Activated T-helper 1 cell treated with anti-CD3 and anti-CD28 coated beads, Interleukin-2, amount 50 U/mL, for 16 hours (primary cell): Measurements from ENCODE around the gene NUP214.
"Not testable (repeated sequence)": the region's sequence is repeated elsewhere in the genome, so short reads cannot be mapped to it uniquely, and the experiment has no call there.

Experiments used
- DNase-seq, 2 donors: peaks; one replicate each; pipeline ENCODE4 v3.0.0-alpha.2; 2020; ENCODE audit warnings: low read depth in 1 of 2, low spot score in 1 of 2

The NUP214 gene

DNA sequence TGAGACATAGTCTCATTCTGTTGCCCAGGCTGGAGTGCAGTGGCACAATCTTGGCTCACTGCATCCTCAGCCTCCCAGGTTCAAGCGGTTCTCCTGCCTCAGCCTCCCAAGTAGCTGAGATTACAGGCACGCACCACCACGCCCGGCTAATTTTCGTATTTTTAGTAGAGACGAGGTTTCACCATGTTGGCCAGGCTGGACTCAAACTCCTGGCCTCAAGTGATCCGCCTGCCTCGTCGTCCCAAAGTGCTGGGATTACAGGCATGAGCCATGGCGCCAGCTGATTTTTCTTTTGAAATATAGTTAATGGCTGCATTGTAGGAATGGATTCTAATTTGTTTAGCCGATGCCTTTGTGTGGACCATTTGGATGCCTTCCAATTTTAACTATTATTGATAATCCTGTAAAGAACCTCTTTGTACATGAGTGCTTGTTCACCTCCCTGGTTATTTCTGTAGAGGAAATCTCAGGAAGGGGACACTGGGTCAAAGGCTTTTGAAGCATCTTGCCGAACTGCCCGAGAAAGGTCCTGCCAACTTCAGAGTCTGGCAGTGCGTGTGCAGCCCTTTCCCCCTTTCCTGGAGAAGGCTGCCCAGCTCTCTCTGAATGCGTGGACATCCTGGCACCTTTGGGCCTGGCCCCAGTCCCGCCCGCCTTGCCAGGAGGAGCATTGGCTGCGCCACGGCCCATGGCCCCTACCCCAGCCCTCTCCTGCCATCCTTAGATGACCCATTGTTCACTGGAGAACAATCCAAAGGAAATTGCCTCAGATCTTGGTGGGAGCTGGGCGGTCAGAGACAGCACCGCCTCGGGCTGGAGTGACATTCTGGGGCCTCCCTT lies 8.9 kb upstream of the NUP214 start:
- DNase-seq = no peak

DNA sequence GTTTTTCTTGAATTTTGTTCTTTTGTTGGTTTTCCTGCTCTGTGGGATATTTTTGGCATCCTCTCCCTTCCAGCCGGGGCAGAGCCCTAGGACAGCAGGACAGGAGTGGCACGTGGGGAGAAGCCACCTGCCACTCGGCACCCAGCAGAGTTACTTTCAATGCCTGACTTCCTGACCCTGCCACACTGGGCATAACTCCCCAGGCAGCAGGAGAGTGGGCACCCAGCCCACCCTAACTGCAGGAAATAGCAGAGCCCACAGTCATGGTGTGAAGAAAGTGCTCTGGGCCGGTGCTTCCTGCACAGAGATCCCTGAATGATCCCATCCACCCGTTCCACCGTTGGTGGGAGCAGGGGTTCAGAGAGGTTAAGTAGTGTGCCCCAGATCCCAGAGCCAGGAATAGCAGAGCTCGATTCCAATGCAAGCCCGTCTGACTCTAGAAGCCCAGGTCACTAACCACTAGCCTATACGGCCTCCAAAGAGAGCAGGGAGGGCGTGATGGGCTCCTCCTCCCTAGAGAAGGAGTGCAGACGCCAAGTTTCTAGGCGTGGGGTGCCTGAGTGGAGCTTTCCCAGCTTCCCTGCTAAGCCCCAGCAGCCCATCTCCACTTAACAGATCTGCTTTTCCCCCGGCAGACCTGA lies 8.1 kb upstream of the NUP214 start:
- no peak for DNase-seq

DNA sequence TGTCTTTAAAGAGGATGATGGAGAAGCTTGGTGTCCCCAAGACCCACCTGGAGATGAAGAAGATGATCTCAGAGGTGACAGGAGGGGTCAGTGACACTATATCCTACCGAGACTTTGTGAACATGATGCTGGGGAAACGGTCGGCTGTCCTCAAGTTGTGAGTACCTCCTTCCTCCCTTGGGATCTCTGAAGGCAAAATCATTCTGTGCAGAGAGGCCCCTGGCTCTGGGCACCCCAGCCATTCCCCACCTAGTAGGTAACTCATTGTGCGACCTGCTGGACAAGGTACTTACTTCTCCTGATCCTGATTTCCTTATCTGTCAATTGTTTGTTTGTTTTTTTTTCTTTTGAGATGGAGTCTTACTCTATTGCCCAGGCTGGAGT lies 7.6 kb upstream of the NUP214 start:
- DNase-seq = no peak

DNA sequence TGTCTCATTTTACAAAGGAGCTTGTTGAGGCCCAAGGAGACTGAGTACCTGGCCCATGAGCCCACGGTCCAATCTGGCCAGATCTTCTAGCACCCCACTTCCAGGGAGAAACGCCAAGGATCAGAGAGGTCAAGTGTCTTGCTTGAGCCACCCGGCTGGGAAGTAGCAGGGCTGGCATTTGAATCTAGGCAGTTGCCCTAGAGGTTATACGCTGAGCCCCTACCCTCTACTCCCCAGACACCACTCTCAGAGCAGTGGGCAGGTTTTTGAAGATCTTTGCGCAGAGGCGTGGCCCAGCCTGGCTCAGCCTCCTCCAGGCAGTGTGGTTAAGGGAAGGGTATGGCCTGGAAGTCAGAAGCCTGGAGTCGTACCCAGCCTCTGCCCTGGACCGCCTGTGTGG lies 5.8 kb upstream of the NUP214 start:
- no peak for DNase-seq

DNA sequence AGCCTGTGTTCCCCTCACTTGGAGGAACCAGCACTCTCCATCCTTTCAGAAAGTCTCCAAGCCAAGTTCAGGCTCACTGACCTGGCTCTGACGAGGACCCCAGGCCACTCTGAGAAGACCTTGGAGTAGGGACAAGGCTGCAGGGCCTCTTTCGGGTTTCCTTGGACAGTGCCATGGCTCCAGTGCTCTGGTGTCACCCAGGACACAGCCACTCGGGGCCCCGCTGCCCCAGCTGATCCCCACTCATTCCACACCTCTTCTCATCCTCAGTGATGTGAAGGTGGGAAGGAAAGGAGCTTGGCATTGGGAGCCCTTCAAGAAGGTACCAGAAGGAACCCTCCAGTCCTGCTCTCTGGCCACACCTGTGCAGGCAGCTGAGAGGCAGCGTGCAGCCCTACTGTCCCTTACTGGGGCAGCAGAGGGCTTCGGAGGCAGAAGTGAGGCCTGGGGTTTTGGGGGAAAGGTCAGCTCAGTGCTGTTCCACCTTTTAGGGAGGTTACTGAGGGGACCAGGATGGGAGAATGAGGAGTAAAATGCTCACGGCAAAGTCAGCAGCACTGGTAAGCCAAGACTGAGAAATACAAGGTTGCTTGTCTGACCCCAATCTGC lies 4.7 kb upstream of the NUP214 start:
- no peak for DNase-seq

DNA sequence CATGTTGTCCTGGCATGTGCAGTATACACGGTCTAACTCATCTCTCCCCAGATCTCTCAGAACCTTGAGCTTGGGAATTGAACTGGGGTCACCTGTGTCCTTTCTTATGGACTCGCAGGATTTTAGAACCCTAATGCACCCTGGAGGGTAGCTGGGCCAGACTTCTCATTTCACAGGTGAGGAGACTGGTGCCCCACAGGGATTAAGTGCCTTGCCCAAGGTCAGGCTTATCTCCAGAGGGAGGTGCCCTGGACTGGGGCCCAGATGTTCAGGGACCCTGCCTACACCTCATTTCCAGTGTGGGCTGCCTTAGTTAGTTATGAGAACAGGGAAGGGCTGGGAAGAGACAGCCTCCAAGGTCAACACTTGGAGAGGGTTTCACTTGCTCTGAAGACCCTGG lies 4.0 kb upstream of the NUP214 start:
- DNase-seq = no peak

DNA sequence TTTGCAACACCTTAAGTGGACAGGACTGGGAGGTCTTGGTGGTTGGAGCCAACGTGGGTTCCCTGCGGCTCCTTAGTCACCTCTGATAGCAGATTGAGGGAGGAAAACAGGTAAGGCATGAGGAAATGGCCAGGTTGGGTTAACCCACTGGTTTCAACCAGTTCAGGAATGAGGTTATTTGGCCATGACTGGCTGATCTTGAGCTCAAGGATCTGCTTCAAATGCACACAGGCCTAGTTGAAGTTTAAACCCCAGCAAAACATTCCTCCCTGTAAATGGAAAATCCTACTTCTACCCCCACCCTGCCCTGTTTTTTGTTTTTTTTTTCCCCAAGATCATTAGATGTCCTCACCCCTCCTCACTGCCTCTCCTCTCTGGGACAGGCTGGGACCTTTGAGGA lies 3.2 kb upstream of the NUP214 start:
- DNase-seq = no peak

DNA sequence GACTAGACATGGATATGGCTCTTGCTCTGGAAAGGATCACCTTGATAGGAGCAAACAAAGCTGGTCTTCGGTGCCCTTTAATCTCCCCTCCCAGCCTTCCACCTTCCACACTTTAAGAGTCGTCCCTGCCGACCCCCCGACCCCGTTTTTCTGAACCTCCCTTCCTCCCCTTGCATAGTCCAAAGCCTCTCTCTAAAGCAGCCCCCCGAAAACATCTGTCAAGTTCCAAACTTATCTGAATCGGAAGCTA lies 423 bp upstream of the NUP214 start:
- DNase-seq = no peak

DNA sequence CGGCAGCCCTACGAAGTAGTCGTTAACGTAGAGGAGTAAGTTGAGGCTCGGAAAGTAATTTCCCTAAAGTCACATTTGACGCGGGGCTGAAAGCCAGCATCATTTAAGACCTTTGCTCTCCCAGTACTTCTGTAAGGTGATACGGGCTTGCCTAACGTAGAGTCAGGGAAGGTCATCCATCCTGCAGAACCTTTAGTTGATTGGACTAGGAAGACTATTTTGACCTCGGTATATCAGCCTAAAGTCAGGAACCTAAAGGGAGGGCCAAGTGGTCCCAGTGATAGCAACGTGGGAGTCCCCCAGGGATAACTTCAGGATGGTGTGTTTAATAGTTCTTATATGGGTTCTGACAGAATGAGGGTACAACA lies 657 bp downstream of the NUP214 start:
- no peak for DNase-seq

DNA sequence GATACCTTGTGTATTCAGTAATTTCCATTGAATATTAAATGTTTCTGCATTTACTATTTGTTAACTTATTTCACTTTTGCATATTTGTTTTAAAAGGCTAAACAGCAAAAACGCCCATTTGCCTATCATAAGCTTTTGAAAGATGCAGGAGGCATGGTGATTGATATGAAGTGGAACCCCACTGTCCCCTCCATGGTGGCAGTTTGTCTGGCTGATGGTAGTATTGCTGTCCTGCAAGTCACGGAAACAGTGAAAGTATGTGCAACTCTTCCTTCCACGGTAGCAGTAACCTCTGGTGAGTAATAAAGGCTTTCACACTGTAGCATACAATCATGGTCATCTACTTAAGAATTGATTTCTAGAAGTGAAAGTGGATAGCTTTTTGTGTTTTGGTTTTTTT lies 3.8 kb downstream of the NUP214 start:
- DNase-seq = no peak

DNA sequence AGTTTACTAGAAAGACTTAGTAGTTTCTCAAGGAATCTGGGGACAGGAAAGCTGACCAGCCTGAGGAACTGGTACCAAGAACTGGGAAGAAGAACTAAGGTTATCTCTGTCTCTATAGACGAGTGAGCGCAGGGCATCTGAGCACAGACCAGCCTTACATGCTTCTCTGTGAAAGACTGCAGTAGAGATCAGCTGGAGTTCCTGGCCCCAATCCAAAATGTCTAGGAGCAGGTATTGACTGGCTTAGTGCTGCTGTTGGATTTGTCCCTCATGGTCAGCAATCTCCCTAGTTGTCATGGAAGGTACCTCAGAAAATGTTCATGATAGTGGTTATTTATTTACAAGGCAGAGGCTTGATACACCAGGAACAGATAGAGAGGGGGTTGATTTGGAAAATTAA lies 13.3 kb downstream of the NUP214 start:
- DNase-seq = no peak

DNA sequence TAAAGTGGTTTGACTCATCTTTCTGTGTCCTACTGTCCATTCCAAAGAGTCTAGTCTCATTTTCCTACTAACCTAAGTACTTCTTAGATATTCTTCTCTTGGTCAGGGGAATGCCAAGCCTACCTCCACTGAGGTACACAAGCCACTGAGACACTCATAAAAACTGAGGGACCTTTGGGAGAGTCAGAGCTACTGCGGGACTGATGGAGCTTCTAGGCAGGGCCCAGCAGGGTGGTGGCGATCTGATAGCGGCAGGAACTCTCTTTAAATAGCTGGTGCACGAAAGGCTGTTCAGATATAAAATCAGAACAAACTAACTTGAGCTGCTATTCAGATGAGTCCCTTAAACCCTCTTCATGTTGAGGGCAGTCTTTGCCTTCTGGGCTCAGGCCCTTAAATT lies 14.7 kb downstream of the NUP214 start:
- DNase-seq = no peak

DNA sequence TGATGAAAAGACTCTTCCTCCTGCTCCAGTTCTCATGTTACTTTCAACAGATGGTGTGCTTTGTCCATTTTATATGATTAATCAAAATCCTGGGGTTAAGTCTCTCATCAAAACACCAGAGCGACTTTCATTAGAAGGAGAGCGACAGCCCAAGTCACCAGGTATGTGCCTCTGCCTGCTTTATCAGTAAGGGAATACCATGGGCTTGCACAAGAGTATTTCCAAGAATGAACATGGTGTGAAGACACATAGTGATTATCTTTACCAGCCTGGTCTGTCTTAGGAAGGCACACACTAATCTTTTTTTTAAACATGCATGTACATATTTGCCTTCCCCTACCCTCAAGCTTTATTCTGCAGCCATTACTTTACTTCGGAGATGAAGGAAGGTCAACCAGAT lies 15.2 kb downstream of the NUP214 start:
- DNase-seq = no peak

DNA sequence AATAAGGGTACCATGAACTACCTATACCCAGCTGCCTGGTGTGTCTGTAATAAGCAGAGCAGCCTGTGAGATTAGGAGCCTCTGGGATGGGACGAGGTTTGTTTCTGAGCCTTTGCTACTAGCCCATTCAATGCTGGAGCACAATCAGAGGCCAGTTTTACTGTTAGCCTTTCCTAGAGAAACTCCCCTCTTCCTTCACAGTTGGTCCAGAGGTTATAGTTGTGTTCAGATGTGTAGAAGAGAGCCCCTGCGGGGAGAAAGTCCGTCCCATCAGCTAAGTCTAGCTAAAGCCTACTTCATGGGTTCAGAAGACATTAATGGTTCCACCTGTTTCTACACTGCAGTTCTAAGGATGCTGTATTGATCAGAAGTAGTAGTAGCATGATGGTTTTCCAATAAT lies 16.8 kb downstream of the NUP214 start:
- no peak for DNase-seq

DNA sequence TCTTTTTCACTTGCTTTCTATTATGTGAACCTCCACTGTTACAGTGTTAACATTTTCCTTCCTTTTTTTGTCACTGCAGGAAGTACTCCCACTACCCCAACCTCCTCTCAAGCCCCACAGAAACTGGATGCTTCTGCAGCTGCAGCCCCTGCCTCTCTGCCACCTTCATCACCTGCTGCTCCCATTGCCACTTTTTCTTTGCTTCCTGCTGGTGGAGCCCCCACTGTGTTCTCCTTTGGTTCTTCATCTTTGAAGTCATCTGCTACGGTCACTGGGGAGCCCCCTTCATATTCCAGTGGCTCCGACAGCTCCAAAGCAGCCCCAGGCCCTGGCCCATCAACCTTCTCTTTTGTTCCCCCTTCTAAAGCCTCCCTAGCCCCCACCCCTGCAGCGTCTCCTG lies 18.8 kb downstream of the NUP214 start:
- DNase-seq = no peak

DNA sequence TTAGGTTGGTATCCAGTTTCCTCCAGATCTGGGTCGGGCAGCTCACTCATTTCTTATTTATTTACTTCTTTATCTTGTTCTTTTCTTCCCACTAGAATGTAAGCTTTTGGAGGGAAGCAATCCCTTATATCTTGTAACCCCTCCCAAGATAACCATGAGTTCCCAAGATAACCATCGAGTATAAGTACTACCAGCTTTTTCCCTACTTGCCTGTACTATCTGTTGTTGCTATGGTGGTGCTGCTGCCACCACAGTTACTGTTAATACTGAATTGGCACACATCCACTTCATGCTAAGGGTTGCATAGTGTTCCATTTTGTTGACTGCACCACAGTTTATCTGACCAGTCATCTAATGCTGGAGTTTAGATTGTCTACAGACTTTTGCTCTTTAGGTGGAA lies 19.9 kb downstream of the NUP214 start:
- DNase-seq = no peak

DNA sequence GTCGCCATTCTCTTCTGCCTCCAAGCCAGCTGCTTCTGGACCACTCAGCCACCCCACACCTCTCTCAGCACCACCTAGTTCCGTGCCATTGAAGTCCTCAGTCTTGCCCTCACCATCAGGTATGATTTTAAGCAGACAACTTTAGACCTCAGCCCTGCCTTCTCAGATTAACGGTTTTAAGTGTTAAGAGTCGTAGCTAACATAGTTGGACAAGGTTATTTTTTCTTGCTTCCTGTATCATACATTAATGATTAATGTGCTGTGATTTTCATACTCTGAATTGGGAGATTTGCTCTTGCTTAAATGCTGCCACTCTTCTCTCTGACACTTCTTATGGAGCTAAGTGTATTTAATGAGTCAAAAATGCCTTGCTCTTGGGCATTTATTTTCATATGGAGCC lies 20.8 kb downstream of the NUP214 start:
- no peak for DNase-seq

DNA sequence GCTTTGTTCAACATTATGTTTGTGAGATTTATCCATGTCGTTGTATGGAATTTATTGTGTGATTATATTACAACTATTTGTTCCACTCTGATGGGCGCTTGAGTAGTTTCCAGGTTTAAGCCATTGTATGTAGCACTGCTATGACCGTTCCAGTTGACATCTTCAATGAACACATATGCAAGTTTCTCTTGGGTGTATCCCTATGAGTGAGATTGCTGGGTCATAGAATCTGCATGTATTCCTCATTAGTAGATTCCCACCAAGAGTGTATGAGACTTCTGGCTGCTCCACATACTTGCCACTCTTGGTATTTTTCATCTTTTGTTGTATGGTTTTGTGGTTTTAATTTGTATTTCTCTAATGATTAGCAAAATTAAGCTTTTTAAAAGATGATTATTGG lies 22.9 kb downstream of the NUP214 start:
- no peak for DNase-seq

DNA sequence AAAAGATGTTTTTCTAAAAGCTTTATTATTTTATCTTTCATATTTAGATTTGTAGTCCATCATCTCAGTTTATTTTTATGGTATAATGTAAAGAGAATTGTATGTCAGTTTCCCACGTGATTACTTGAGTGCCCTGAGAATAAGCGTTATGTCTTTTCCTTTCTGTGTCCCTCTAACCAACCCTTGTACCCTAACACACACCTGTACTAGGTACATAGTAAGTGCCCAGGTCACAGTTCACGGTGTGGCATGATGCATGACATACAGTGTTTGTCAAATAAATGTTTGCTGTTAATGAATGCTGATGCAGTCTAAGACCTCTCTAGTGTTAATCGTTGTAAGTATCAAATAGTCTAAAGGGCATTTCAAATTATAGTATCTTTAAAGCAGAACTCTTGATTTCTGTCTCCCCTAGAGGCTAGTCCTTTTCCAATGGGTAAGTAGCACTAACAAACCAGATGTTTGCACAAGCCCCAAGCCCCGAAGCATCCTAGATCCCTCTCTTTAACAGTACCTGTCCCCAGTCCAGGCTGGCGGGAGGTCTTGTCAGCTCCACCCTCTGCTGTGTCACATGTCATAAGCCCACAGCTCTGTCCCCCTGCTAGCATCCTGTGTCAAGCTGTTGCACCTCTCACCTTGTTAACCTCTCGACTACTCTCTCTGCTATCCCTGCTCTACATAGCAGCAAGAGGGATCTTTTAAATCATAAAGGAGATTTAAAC lies 23.7 kb downstream of the NUP214 start:
- no peak for DNase-seq

DNA sequence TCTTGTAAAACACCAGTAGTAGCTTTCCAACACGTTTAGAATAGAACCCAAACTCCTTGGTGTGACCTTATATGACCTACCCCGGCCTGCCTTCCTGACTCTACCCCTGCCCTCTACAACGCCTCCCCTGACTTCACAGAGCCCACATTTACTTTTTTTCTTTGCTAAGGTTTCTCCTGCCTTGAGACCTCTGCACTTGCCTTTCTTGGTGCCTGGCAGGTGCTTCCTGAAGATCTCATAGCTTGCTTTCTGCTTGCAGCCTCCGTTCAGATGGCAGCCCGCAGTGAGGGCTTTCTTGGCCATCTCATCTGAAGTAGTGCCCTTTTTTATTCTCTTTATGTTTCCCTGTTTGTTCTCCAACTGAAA lies 24.3 kb downstream of the NUP214 start:
- no peak for DNase-seq

DNA sequence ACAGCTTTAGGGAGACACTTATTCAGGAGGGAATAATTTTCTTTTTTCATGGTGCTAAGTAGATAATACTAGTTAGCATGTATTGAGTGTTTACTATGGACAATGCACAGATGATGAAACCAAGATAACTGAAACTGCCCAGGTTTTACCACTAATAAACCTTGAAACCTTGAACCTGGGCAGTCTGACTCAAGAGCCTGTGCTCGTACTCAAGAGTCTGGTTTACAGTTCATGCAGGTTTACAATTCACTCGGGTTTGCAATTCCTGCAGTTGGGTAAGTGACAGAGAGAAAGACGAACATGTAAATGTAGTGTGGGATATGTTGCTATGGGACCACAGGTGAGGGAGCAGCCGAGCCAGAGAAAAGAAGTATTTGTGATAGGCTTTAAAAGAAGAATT lies 28.2 kb downstream of the NUP214 start:
- DNase-seq = no peak

DNA sequence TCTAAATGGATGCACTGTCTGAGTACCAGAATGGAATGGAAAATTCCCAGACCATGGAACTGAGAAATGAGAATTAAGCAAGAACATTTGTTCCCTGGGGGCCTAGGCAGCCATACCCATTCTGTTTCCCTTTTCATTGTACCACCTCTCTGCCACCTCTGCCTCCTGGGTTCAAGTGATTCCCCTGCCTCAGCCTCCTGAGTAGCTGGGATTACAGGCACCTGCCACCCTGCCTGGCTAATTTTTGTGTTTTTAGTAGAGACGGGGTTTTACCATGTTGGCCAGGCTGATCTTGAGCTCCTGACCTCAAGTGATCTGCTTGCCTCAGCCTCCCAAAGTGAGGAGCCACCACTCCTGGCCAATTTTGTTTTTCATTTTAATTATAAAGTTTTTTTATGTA lies 33.3 kb downstream of the NUP214 start:
- not testable (repeated sequence) for DNase-seq
